HUDEP-2 (cell line): ENCODE results near the gene PAX7.

Experiments
- DNase-seq, 76 experiments: peaks; one replicate each; lab custom pipeline; 2025; ENCODE audit not compliant: unreplicated experiment in 76 of 76; lab: John Stamatoyannopoulos, UW

Gene PAX7

DNA sequence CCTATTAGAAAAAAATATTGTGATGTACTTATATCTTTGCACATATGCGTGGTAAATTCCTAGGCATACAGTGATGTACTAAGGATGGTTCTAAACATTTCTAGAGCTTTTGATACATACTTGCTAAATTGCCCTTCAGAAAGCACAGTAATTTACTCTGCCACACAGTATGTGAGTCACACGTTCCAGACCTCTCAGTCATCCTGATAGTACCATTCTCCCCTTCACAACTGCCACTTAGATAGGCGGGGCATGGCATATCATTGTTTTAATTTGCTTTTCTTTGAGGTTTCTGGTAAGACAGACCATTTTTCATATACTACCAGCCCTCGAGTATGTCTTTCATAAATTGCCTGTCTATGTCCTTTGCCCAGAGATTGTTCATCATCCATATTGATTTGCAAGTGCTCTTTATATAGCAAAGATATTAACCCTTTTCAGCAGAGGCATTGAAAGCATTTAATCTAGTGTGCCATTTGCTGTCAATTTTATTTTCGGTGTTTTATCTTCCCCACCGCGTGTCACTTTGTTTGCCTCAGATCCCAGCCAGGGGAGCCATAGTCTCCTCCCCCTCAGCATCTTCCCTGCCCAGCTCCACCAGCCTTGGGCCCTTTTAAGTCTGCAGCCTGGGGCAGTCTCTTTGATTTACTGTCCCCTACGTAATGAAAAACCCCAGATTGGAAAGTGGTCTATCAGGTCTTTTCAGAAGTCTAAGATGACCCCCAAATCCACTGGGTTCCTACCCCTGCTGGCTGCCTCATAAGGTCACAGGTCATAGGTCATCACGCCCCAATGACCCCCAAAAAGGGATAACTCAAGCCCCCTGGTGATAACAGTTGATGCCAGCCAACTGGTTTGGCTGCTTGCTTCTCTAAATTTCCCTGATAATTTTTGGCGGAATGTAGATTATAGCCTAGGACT is 11.8 kb upstream of the PAX7 start:
- no peak for DNase-seq

- no peak for DNase-seq
These were observed 11.2 kb upstream of the PAX7 start for GRCh38 chr1:18619467-18619835.

DNA sequence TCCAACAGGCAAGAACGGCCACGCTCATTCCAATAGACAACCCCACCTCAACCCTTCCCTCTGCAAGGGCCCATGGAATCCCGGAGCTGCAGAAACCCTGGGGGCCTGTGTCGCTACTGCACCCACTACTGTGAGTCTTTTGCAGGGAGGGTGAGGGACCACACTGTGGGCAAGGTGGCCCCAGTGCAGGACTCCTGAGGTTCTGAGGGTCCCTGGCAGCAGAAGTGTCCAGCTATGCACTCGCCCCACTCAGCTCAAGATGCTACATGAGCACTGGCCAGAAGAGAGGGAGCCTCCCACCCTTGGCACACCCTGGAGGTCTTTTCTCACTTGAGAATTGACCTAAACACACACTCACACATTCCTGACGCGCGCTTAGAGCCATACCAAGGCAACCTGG is 2.1 kb upstream of the PAX7 start:
- DNase-seq, result no peak

- DNase-seq, result no peak
These were observed 761 bp upstream of the PAX7 start for GRCh38 chr1:18629659-18630510.

DNA sequence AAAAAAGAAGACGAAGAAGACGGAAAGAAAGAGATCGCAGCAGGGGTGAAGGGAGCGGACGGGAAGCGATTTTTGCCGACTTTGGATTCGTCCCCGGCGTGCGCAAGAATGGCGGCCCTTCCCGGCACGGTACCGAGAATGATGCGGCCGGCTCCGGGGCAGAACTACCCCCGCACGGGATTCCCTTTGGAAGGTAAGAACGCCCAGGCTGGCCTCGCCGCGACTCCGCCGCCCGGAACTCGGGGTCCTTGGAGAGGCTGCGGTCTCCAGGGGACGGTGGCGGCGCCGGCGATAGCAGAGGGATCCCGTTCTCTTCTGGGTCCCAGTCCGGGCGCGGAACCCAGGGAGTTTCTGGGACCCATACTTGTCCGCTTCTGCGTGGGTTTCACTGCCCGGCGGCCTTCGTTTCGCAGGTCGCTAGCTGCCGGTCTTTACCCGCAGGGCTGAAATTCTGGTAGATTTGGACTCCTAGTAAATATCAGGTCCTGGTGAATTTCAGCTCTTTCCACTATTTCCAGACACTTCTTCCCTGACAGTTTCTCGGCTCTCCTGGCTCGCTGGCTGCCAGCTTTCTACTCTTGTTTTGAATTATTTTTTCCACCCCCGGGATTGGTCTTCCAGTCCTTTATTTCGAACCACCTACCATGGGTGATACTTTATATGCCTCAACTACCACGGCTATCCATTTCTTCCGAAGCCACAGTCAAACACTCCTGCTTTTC is 1.0 kb downstream of the PAX7 start:
- DNase-seq, result no peak

GRCh38 chr1:18632218-18632588 is 1.6 kb downstream of the PAX7 start:
- DNase-seq, result no peak

- DNase-seq, result no peak
These were observed 2.3 kb downstream of the PAX7 start for GRCh38 chr1:18632783-18633421.

GRCh38 chr1:18633422-18634155 is 2.9 kb downstream of the PAX7 start:
- DNase-seq, result no peak

- DNase-seq, result no peak
These were observed 3.6 kb downstream of the PAX7 start for GRCh38 chr1:18634276-18634675.

GRCh38 chr1:18635070-18635577 is 4.5 kb downstream of the PAX7 start:
- DNase-seq, result no peak

DNA sequence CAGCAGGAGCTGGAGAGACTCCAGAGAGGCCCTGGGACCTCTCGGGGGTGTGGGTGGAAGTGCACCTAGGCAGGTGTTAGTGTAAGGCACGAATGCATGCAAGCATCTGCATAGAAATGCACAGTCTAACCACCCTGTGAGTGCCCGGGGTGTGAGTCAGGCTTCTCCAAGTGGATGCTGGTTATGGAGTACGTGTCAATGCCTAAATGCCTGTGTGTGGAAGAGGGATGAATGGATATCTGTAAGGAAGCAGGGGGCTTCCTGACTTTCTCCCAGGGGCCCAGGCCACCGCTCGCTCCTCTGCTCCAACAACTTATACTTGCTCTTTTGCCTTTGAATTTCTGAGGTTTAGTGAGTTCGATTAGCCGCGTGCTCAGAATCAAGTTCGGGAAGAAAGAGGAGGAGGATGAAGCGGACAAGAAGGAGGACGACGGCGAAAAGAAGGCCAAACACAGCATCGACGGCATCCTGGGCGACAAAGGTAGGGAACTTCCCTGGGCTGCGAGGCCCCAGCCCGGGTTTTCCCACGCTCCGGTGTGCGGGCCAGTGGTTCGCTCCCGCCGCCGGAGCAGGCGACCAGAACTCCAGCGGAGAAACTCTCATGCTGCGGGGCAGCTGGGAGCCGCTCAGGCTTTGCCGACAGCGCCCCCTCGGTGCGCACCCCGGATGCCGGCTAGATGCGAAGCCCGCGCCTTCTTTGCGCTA is 5.4 kb downstream of the PAX7 start:
- DNase-seq, result no peak

DNA sequence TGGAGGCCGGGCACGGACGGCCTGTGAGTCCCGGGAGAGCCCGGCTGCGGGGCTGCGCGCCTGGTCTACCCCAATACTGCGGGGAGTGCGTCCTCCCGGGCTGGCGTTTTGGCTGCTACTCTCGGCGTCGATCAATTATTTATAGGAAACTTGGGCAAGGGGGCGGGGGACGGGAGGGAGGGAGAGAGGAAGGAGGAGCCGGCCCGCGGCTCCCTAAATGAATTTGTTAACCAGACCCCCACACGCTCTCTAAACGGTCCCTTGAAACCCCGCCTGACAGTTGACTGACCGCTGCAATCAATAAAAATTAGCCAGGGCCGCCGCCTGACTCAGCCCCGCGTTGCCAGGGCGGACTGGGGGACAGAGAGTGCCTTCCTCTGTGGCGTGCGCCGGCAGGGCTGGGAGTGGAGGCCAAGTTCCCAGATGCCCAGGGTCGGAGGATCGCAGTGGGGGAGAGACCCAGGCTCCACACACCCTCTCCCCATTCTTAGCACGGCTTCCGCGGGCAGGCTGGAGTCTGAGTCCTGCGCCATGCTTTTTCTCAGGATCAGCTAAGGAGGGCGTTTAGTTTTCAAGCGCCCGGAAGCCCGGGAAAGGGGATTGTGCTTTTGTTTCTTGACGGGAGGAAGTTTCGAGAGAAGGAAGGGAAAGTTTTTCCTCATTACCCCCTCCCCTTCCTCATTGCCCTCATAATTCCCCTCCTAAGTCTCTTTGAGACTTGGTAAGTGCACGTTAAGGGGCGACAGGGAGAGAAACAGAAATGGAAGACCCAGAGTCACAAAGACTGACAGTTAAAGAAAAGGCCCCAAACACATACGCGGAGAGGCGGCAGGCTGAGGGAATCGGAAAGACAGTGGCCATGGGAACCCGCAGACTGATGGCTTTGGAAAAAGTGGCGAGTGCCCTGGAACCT is 6.2 kb downstream of the PAX7 start:
- no peak for DNase-seq

DNA sequence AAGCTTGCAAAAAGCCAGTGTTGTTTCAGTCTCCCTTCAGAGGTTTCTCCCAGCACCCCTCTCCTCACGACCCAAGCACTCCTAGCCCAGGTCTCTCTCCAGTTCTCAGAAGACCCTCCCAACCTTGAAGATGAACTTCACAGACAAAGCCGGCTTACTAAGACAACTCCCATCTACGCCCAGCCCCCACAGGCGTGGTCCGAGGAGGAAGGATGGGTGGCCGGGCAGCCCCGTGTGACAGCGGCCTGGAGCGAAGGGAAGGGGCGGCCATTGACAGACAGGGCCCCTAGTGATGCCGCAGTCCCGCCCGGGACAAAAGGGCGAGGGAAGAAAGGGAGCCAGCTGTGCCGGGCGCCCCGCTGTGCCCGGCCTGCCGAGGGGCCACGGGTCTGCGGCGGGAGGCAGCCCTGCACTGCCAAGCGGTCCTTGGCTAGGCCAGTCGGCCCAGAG is 6.9 kb downstream of the PAX7 start:
- no peak for DNase-seq

- DNase-seq, result no peak
These were observed 7.6 kb downstream of the PAX7 start for GRCh38 chr1:18637962-18638834.

GRCh38 chr1:18638835-18639364 is 8.3 kb downstream of the PAX7 start:
- no peak for DNase-seq

- no peak for DNase-seq
These were observed 8.9 kb downstream of the PAX7 start for GRCh38 chr1:18639368-18640055.
